Astrocyte of the spinal cord (primary cell): ENCODE measurements around the gene PRDM12.
A peak's percentile ranks its signal among the peaks of the same experiment; 100 is the strongest.

Experiments used
- DNase-seq: peaks from one replicate; pipeline ENCODE4 v3.0.0; 2011; ENCODE audit warnings: low read depth, low spot score
- H3K4me3 ChIP-seq: 2 replicates; pipeline ENCODE4 v1.5.1; 2011; ENCODE audit warnings: low read depth, mild to moderate bottlenecking, low read length, moderate library complexity
- CTCF ChIP-seq: IDR thresholded peaks from 2 replicates; pipeline ENCODE4 v1.5.1; 2012; ENCODE audit warnings: low read depth, mild to moderate bottlenecking, low read length, inconsistent platforms
- in situ Hi-C: cut with HindIII; loops from 2 replicates; pipeline ENCODE4 v1.10.0; 2017; ENCODE audit warnings: low sequenced_read_pairs

Gene PRDM12

GRCh38 chr9:130687615-130688014 is 23.2 kb downstream of the PRDM12 start:
- in situ Hi-C loops: loop anchor here (25.0 kb wide), 1 partner anchor 175 kb away; no protein-coding TSS in a partner anchor
- no peak overlapping the region for H3K4me3 ChIP-seq
- no peak for TF ChIP-seq CTCF
- no peak for DNase-seq

- TF ChIP-seq CTCF: no peak
- no peak for DNase-seq
- no peak overlapping the region for H3K4me3 ChIP-seq
- in situ Hi-C loops: loop anchor here (25.0 kb wide), 1 partner anchor 174 kb away; no protein-coding TSS in a partner anchor
Observed at GRCh38 chr9:130688072-130688471, 23.7 kb downstream of the PRDM12 start.

- DNase-seq: no peak
- in situ Hi-C loops: loop anchor here (25.0 kb wide), 1 partner anchor 173 kb away; no protein-coding TSS in a partner anchor
- no peak for TF ChIP-seq CTCF
- peak overlapping the region; percentile 20 for H3K4me3 ChIP-seq
Observed at GRCh38 chr9:130689572-130689936, 25.2 kb downstream of the PRDM12 start.

- peak; percentile 96 for DNase-seq
- in situ Hi-C loops: loop anchor here (25.0 kb wide), 1 partner anchor 172 kb away; no protein-coding TSS in a partner anchor
- peak overlapping the region; percentile 33 for H3K4me3 ChIP-seq
- TF ChIP-seq CTCF: no peak
Observed at GRCh38 chr9:130689937-130690700, 25.7 kb downstream of the PRDM12 start.

GRCh38 chr9:130692321-130692720 is 27.9 kb downstream of the PRDM12 start:
- H3K4me3 ChIP-seq: no peak overlapping the region
- in situ Hi-C loops: loop anchor here (25.0 kb wide), 1 partner anchor 170 kb away; no protein-coding TSS in a partner anchor
- TF ChIP-seq CTCF: peak; percentile 49
- DNase-seq: peak; percentile 40

GRCh38 chr9:130693101-130693425 is 28.7 kb downstream of the PRDM12 start:
- peak overlapping the region; percentile 92 for H3K4me3 ChIP-seq
- TF ChIP-seq CTCF: no peak
- in situ Hi-C loops: loop anchor here (25.0 kb wide), 1 partner anchor 169 kb away; no protein-coding TSS in a partner anchor
- DNase-seq: no peak
